Fibroblast of mammary gland (primary cell): ENCODE results near the gene ARHGAP15.

Source experiments
- DNase-seq: peaks from one replicate; pipeline ENCODE4 v3.0.0-alpha.2; 2010; ENCODE audit warnings: low read depth
- H3K4me3 ChIP-seq: 2 replicates; pipeline ENCODE4 v1.5.1; 2011; ENCODE audit warnings: low read depth, mild to moderate bottlenecking, low read length, moderate library complexity; ENCODE audit not compliant: control insufficient read depth
- TF ChIP-seq, protein P1 (sequence below): conservative IDR thresholded peaks from 2 replicates; pipeline ENCODE4 v1.5.1; 2011; ENCODE audit warnings: low read depth, low read length, inconsistent platforms; ENCODE audit not compliant: control insufficient read depth, insufficient read depth

Gene ARHGAP15

DNA sequence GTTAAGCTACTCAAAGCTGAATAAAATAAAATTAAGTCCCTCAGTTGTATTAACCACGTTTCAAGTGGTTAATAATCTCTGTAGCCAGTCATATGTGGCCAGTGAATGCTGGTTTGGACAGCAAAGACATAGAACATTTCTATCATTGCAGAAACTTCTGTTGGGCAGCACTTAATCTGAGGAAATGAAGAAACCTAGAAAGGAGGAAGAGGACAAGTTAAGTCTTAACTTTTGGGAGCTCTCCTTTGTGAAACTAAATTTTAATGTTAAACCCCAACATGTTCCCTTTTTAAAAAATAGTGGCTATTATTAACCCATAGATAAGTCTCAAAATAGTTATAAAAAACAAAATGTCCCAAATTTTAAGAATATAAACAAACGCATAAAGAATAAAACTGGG lies 421.3 kb downstream of the ARHGAP15 start:
- H3K4me3 ChIP-seq, result no peak overlapping the region
- TF ChIP-seq, protein P1, sequence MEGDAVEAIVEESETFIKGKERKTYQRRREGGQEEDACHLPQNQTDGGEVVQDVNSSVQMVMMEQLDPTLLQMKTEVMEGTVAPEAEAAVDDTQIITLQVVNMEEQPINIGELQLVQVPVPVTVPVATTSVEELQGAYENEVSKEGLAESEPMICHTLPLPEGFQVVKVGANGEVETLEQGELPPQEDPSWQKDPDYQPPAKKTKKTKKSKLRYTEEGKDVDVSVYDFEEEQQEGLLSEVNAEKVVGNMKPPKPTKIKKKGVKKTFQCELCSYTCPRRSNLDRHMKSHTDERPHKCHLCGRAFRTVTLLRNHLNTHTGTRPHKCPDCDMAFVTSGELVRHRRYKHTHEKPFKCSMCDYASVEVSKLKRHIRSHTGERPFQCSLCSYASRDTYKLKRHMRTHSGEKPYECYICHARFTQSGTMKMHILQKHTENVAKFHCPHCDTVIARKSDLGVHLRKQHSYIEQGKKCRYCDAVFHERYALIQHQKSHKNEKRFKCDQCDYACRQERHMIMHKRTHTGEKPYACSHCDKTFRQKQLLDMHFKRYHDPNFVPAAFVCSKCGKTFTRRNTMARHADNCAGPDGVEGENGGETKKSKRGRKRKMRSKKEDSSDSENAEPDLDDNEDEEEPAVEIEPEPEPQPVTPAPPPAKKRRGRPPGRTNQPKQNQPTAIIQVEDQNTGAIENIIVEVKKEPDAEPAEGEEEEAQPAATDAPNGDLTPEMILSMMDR, result no peak
- no peak for DNase-seq

DNA sequence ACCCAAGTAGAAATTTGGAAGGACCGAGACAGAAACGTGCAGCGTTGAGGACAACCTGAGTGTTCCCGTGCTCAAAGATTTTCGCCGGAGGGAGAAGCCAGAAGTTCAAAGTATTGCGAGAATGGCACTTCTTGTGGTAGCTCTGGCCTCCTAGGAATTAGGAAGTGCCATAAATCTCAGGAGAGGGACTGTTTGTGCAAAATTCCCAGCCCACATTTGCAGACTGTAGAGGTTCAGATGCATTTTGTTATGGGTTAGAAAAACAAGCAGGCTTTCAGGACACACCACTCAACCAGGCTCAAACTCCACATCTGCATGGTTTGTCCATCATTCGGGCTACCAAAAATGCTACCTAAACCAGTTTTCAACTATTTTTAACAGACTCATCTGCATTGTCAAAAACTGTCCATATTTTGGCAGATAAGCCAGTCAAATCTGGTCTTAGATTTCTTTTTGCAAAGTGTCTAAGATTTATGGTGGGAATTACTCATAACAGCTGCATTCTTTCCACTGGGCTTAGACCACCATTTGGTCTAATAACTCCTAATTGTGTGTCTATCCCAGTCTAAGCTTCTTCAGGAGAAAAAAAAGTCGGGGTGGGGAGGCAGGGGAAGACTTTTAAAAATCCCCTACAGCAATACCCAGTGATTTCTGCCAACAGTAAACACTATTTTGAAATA lies 422.9 kb downstream of the ARHGAP15 start:
- no peak for DNase-seq
- no peak overlapping the region for H3K4me3 ChIP-seq
- TF ChIP-seq, protein P1, result no peak

DNA sequence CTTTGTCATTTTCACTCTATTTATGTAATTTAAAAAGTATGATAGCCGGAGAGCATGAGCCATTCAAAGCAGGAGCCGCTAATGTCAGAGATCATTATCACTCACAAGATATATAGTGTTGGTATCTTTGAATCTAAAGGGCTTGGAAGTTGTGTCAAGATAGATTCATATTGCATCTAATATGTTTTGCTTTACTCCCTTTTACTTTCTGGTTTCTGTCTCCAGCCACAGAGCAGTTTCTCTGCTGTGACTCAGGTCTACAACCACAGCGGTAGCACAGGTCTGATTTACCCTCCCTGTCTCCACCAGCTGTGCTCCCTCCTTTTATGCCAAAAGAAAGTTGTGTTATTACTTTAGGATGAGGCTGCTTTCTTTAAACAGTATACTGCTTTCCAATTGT lies 424.0 kb downstream of the ARHGAP15 start:
- TF ChIP-seq, protein P1, result no peak
- DNase-seq, result no peak
- H3K4me3 ChIP-seq, result no peak overlapping the region

DNA sequence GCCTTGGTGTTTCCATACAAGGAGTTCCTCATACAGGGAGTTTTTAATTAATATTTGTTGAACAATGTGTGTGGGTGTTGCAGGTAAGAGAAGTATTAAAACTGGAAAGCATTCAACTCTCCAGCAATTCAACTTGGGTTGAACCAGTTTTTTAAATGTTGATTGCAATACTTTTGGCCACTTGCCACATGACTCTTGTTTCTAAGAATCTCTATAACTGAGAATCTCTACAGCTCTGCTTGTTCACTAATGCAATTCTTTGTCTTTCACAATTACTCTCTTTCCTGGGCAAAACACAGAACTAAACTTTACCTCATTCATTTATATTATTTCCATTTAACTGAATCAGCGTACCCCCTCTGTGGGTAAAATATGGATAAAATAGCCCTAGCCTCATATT lies 429.4 kb downstream of the ARHGAP15 start:
- peak; percentile 78 for DNase-seq
- TF ChIP-seq, protein P1, result no peak
- H3K4me3 ChIP-seq, result no peak overlapping the region

DNA sequence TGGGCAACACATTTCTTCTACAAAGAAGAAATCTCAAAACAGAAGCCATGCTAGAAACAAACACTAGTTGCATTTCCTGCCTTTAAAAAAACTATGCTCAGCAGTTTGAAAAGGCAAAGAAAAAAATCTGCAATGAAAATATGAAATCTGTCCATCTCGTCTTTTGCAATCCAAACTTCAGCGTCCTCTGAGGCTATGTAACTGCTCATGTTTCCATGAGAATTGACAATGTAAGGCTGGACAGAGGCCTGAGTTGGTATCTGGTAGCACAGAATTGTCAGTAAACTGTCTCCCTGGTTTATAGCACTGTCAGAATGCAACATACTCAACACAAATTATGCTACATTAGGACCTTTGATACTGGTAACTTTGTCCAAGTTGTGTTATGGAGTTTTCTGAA lies 429.9 kb downstream of the ARHGAP15 start:
- no peak overlapping the region for H3K4me3 ChIP-seq
- no peak for DNase-seq
- TF ChIP-seq, protein P1, result no peak

DNA sequence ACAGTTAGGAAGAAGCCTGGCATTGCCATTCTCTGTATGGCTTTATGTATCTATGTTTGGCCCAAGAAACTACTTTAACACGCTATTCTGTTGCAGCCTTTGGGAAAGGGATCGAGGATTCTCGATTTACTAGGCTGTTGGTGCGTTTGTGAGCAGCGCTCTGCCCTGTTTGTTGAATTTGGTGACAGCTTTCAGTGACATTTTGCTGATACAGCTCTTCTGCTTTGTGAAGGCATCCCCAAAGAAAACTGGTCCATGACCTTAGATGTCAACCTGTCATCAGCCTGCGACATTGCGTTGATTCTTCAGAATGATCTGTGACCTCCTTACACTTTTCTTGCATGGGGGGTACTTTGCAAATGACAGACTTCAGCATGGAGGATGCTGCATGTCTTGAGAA lies 431.5 kb downstream of the ARHGAP15 start:
- TF ChIP-seq, protein P1, result no peak
- DNase-seq, result no peak
- H3K4me3 ChIP-seq, result no peak overlapping the region

DNA sequence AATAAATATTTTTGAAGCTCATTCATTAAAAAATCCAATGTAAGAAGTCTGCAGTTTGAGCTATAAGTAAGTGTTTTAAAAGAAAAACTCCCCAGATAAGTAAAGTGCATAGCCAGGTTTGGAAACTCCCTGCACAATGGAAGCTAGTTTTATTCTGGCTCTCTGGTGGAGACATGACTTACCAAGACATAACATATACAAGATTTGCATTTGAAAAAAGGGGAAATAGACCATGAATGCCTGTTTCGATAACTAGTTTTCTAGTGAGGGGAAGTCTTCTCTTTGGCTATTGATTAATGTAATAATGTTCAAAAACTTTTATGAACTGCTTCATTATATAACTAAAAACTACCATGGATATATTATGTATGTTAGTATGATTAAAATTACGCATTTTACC lies 435.2 kb downstream of the ARHGAP15 start:
- DNase-seq, result no peak
- H3K4me3 ChIP-seq, result no peak overlapping the region
- TF ChIP-seq, protein P1, result no peak
